BLaER1 treated with 17β-estradiol and CSF1 and Interleukin-3, amounts not matched to agents 10 nM and 100 nM (cell line): ENCODE measurements around the gene CYB5A.
"Not testable (repeated sequence)": the region's sequence is repeated elsewhere in the genome, so short reads cannot be mapped to it uniquely, and the experiment has no call there.

Source experiments
- H3K27ac ChIP-seq, 11 experiments: shearing (Covaris generic); formaldehyde crosslinking; 2 replicates each; pipeline ENCODE4 v1.8.1; 2022
- H3K27me3 ChIP-seq, 11 experiments: shearing (Covaris generic); formaldehyde crosslinking; 2 replicates each; pipeline ENCODE4 v1.8.1; 2022
- H3K36me3 ChIP-seq, 11 experiments: shearing (Covaris generic); formaldehyde crosslinking; 2 replicates each; pipeline ENCODE4 v1.8.1; 2022
- H3K4me1 ChIP-seq, 10 experiments: shearing (Covaris generic); formaldehyde crosslinking; 2 replicates each; pipeline ENCODE4 v1.8.1; 2022
- H3K4me2 ChIP-seq, 11 experiments: shearing (Covaris generic); formaldehyde crosslinking; 2 replicates each; pipeline ENCODE4 v1.8.1; 2022
- H3K4me3 ChIP-seq, 10 experiments: shearing (Covaris generic); formaldehyde crosslinking; 2 replicates each; pipeline ENCODE4 v1.8.1; 2022
- H3K9ac ChIP-seq, 11 experiments: shearing (Covaris generic); formaldehyde crosslinking; 2 replicates each; pipeline ENCODE4 v1.8.1; 2022
- H3K9me3 ChIP-seq, 11 experiments: shearing (Covaris generic); formaldehyde crosslinking; replicated peaks in 1 of 11; 2 replicates each; pipeline ENCODE4 v1.8.1; 2022
- H4K20me1 ChIP-seq, 11 experiments: shearing (Covaris generic); formaldehyde crosslinking; 2 replicates each; pipeline ENCODE4 v1.8.1; 2022
- Cebpa-rat ChIP-seq, 11 experiments: shearing (Covaris generic); IDR thresholded peaks; 2 replicates each; pipeline ENCODE4 v1.8.1; 2022

CYB5A gene

GRCh38 chr18:74328206-74328605 is 36.4 kb upstream of the CYB5A start:
- H3K4me3 ChIP-seq: no peak overlapping the region
- no peaks in the 10 kb centered on the region for H4K20me1 ChIP-seq
- TF ChIP-seq Cebpa-rat (IDR thresholded peaks at IDR 0.05): no peak
- H3K9me3 ChIP-seq: peaks cover 3 to 9% (median 4%) of the 10 kb centered on the region in 11 experiments; a peak in 20 of 22 replicates
- H3K9ac ChIP-seq: no peak overlapping the region
- H3K27me3 ChIP-seq: no peaks in the 10 kb centered on the region
- H3K36me3 ChIP-seq: no peaks in the 10 kb centered on the region
- peaks cover 0 to 4% (median 0%) of the 10 kb centered on the region in 10 experiments; a peak in 5 of 20 replicates for H3K4me1 ChIP-seq
- no peak overlapping the region for H3K4me2 ChIP-seq
- H3K27ac ChIP-seq: no peak overlapping the region

- not testable (repeated sequence) for H3K27me3 ChIP-seq, H3K4me2 ChIP-seq, H3K36me3 ChIP-seq, H3K27ac ChIP-seq, H3K9me3 ChIP-seq, H3K4me1 ChIP-seq, H4K20me1 ChIP-seq, H3K4me3 ChIP-seq, H3K9ac ChIP-seq
Observed at GRCh38 chr18:74326791-74327190, 35.0 kb upstream of the CYB5A start.

- Histone ChIP-seq H3K9ac (no peak overlapping the region), H3K4me1 (no peaks in the 10 kb centered on the region), H4K20me1 (no peaks in the 10 kb centered on the region), H3K4me3 (no peak overlapping the region), H3K27me3 (no peaks in the 10 kb centered on the region), H3K27ac (no peak overlapping the region), H3K4me2 (no peak overlapping the region), H3K36me3 (no peaks in the 10 kb centered on the region), H3K9me3 (no peaks in the 10 kb centered on the region)
- TF ChIP-seq Cebpa-rat (IDR thresholded peaks at IDR 0.05): no peak
Observed at GRCh38 chr18:74326231-74326630, 34.5 kb upstream of the CYB5A start.

- peaks cover 36 to 55% (median 45%) of the 10 kb centered on the region in 11 experiments for H3K9me3 ChIP-seq
- H3K4me3 ChIP-seq: no peak overlapping the region
- peaks cover 0 to 6% (median 0%) of the 10 kb centered on the region in 11 experiments; a peak in 2 of 22 replicates for H3K36me3 ChIP-seq
- no peak overlapping the region for H3K9ac ChIP-seq
- no peaks in the 10 kb centered on the region for H4K20me1 ChIP-seq
- no peaks in the 10 kb centered on the region for H3K4me1 ChIP-seq
- no peak overlapping the region for H3K4me2 ChIP-seq
- no peaks in the 10 kb centered on the region for H3K27me3 ChIP-seq
- no peak overlapping the region for H3K27ac ChIP-seq
- no peak for TF ChIP-seq Cebpa-rat (IDR thresholded peaks at IDR 0.05)
Observed at GRCh38 chr18:74316257-74317170, 24.8 kb upstream of the CYB5A start.

GRCh38 chr18:74315464-74316256 is 23.9 kb upstream of the CYB5A start, which contains the start of gene C18orf63:
TSS of gene C18orf63 (plus strand) at chr18:74315839. CDS start at chr18:74317866, 2,027 bp downstream.
- no peaks in the 10 kb centered on the region for H4K20me1 ChIP-seq
- no peaks in the 10 kb centered on the region for H3K4me1 ChIP-seq
- H3K27me3 ChIP-seq: no peaks in the 10 kb centered on the region
- H3K9me3 ChIP-seq: peaks cover 43 to 61% (median 48%) of the 10 kb centered on the region in 11 experiments
- no peak within 1 kb of the TSS for H3K9ac ChIP-seq
- H3K27ac ChIP-seq: no peak within 1 kb of the TSS
- TF ChIP-seq Cebpa-rat (IDR thresholded peaks at IDR 0.05): no peak
- H3K36me3 ChIP-seq: peaks cover 0 to 7% (median 0%) of the 10 kb centered on the region in 11 experiments; a peak in 2 of 22 replicates
- no peak within 1 kb of the TSS for H3K4me3 ChIP-seq
- no peak within 1 kb of the TSS for H3K4me2 ChIP-seq

GRCh38 chr18:74314759-74315463 is 23.1 kb upstream of the CYB5A start:
- Histone ChIP-seq H3K27ac (no peak overlapping the region), H3K9me3 (peaks cover 40 to 56% (median 43%) of the 10 kb centered on the region in 11 experiments), H3K36me3 (peaks cover 0 to 7% (median 0%) of the 10 kb centered on the region in 11 experiments; a peak in 2 of 22 replicates), H3K4me1 (no peaks in the 10 kb centered on the region), H4K20me1 (no peaks in the 10 kb centered on the region), H3K27me3 (no peaks in the 10 kb centered on the region), H3K4me2 (no peak overlapping the region), H3K4me3 (no peak overlapping the region), H3K9ac (no peak overlapping the region)
- TF ChIP-seq Cebpa-rat (IDR thresholded peaks at IDR 0.05): no peak

- Histone ChIP-seq H3K4me2 (no peak overlapping the region), H3K9ac (no peak overlapping the region), H3K4me3 (no peak overlapping the region), H3K27me3 (no peaks in the 10 kb centered on the region), H3K9me3 (peaks cover 31 to 39% (median 34%) of the 10 kb centered on the region in 11 experiments), H3K4me1 (no peaks in the 10 kb centered on the region), H3K36me3 (peaks cover 0 to 7% (median 0%) of the 10 kb centered on the region in 11 experiments; a peak in 2 of 22 replicates), H4K20me1 (no peaks in the 10 kb centered on the region), H3K27ac (no peak overlapping the region)
- no peak for TF ChIP-seq Cebpa-rat (IDR thresholded peaks at IDR 0.05)
Observed at GRCh38 chr18:74311000-74311399, 19.2 kb upstream of the CYB5A start.

GRCh38 chr18:74310411-74310810 is 18.6 kb upstream of the CYB5A start:
- no peaks in the 10 kb centered on the region for H3K4me1 ChIP-seq
- no peak overlapping the region for H3K27ac ChIP-seq
- no peak overlapping the region for H3K4me2 ChIP-seq
- H4K20me1 ChIP-seq: no peaks in the 10 kb centered on the region
- H3K36me3 ChIP-seq: peaks cover 0 to 7% (median 0%) of the 10 kb centered on the region in 11 experiments; a peak in 2 of 22 replicates
- no peaks in the 10 kb centered on the region for H3K27me3 ChIP-seq
- TF ChIP-seq Cebpa-rat (IDR thresholded peaks at IDR 0.05): no peak
- H3K4me3 ChIP-seq: no peak overlapping the region
- H3K9me3 ChIP-seq: peaks cover 25 to 33% (median 28%) of the 10 kb centered on the region in 11 experiments
- H3K9ac ChIP-seq: no peak overlapping the region

GRCh38 chr18:74303936-74304335 is 12.2 kb upstream of the CYB5A start:
- Histone ChIP-seq H3K36me3 (no peaks in the 10 kb centered on the region), H3K4me3 (no peak overlapping the region), H3K4me2 (no peak overlapping the region), H3K27me3 (no peaks in the 10 kb centered on the region), H3K9ac (no peak overlapping the region), H3K4me1 (no peaks in the 10 kb centered on the region), H3K27ac (no peak overlapping the region), H4K20me1 (no peaks in the 10 kb centered on the region), H3K9me3 (peaks cover 0 to 6% (median 0%) of the 10 kb centered on the region in 11 experiments; a peak in 2 of 22 replicates)
- TF ChIP-seq Cebpa-rat (IDR thresholded peaks at IDR 0.05): no peak
